ENCODE measurements around the gene RUSC1.

Gene RUSC1

DNA sequence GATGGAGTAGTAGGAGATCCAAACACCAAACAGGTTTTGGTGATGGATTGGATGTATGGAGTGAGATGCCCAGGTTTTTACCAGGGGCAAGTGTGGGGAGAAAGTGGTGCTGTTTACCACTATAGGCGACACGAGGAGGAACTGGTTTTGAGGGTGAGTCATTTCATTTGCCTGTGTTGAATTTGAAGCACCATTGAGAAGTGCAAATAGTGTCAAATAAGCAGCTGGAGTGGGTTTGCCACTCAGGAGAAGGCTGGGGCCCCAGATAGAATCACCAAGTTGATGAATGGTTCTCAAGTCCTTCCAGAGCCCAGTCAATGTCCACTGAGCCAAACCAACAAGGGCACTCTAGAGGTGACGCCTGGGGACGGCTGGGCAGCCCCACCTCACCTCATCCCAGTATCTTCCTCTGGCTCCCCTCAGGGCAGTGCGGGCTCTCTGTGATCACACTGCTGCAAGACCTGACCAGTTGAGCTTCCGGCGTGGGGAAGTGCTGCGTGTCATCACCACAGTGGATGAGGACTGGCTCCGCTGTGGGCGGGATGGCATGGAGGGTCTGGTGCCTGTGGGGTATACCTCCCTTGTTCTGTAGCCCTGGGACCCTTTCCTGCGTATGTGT lies 9.4 kb downstream of the RUSC1 start:
- TF ChIP-seq, protein P1, sequence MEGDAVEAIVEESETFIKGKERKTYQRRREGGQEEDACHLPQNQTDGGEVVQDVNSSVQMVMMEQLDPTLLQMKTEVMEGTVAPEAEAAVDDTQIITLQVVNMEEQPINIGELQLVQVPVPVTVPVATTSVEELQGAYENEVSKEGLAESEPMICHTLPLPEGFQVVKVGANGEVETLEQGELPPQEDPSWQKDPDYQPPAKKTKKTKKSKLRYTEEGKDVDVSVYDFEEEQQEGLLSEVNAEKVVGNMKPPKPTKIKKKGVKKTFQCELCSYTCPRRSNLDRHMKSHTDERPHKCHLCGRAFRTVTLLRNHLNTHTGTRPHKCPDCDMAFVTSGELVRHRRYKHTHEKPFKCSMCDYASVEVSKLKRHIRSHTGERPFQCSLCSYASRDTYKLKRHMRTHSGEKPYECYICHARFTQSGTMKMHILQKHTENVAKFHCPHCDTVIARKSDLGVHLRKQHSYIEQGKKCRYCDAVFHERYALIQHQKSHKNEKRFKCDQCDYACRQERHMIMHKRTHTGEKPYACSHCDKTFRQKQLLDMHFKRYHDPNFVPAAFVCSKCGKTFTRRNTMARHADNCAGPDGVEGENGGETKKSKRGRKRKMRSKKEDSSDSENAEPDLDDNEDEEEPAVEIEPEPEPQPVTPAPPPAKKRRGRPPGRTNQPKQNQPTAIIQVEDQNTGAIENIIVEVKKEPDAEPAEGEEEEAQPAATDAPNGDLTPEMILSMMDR (IDR thresholded peaks at IDR 0.05; ENCODE audit: control extremely low read depth, extremely low read depth, low read depth, missing control alignments) = no peak
- no peak for DNase-seq (ENCODE audit: extremely low spot score)
- POLR2A ChIA-PET = no interaction called here
- CTCF ChIA-PET = interaction anchor here (1.0 to 10.7 kb wide), 2 partner anchors 9 to 81 kb away, joined by 5 to 150 read pairs; no protein-coding TSS in a partner anchor

DNA sequence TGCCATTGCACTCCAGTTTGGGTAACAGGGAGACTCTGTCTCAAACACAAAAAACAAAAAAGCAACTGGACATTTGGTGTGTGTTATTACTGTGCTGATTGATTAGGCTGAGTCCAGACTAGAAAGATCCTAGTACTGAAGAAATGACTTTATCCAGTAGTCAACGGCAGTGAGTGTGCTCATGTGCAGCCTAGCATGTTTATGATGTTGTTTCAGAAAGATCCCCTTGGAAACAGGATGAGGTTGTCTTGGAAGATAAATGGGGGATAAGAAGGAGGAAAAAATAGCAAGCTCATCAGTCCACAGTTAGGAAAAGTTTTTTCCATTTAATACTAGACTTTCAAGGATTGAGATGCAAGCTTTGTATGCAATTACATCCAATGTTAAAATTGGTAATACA lies 14.3 kb downstream of the RUSC1 start:
- CTCF ChIA-PET = interaction anchor here (0.9 to 2.0 kb wide), 3 partner anchors 11 to 169 kb away, joined by 4 to 5 read pairs (median 4); no protein-coding TSS in a partner anchor
- DNase-seq (ENCODE audit: extremely low spot score) = no peak
- POLR2A ChIA-PET = interaction anchor here (0.6 kb wide), 1 partner anchor 505 kb away, joined by 5 read pairs; no protein-coding TSS in a partner anchor
- TF ChIP-seq, protein P1 (IDR thresholded peaks at IDR 0.05; ENCODE audit: control extremely low read depth, extremely low read depth, low read depth, missing control alignments) = no peak

DNA sequence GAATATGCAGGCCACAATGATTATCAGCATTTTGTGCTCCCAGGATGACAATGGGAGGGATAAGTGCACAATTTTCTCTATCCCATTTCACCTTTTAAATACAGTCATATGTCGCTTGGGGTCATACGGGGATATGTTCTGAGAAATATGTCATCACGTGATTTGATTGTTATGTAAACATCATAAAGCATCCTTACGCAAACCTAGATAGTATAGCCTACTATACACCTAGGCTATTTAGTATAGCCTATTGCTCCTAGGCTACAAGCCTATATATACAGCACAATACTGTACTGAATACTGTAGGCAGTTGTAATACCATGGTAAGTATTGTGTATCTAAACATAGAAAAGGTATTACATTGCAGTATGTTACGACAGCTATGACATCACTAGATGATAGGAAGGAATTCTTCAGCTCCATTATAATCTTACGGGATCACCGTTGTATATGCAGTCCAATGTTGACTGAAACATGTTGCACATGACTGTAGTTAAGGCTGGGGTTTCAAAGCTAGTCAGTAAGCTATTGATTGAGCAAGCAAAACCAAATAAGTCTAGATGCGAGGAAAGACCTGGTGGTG lies 18.9 kb downstream of the RUSC1 start:
- DNase-seq (ENCODE audit: extremely low spot score) = no peak
- CTCF ChIA-PET = interaction anchor here (1.3 to 3.7 kb wide), 5 partner anchors 10 to 88 kb away, joined by 3 to 13 read pairs (median 5); partner anchors contain the start of gene HCN3
- POLR2A ChIA-PET = no interaction called here
- TF ChIP-seq, protein P1 (IDR thresholded peaks at IDR 0.05; ENCODE audit: control extremely low read depth, extremely low read depth, low read depth, missing control alignments) = no peak

DNA sequence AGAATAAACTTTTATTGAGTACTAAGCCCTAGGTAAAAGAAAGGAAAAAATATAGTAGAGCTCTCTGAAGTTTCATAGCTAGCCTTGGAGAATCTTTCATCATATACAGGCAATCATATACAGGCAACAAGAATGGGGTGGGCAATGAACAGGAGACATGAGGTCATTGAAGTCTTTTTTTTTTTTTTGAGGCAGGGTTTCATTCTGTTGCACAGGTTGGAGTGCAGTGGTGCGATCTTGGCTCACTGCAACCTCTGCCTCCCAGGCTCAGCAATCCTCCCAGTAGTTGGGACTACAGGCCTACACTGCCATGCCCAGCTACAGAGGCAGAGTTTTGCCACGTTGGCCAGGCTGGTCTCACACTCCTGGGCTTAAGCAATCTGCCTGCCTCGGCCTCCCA lies 22.1 kb downstream of the RUSC1 start:
- POLR2A ChIA-PET = no interaction called here
- CTCF ChIA-PET = interaction anchor here (1.0 to 2.5 kb wide), 3 partner anchors 19 to 92 kb away, joined by 3 to 16 read pairs (median 3); partner anchors contain the start of gene FDPS
- no peak for DNase-seq (ENCODE audit: extremely low spot score)
- TF ChIP-seq, protein P1 (IDR thresholded peaks at IDR 0.05; ENCODE audit: control extremely low read depth, extremely low read depth, low read depth, missing control alignments) = no peak

DNA sequence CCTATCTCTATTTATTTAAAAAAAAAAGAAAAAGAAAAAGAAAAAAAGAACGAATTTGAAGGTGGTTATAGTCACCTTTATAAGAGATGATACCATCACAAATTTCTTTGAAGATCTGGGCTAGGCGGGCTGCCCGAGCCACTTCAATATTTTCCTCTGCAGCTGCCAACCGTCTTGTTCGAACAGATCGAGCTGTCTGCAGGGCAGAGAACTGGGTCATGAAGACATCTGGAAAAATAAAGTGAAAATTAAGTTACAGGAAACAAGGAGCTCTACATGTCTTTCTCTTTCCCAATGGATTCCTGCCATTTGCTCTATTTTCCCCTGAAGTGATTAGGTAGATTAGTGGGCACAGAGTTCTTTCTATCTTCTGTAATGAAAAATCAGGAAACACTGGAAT lies 31.9 kb downstream of the RUSC1 start:
- CTCF ChIA-PET = interaction anchor here (1.3 kb wide), 1 partner anchor 218 kb away, joined by 3 read pairs; no protein-coding TSS in a partner anchor
- DNase-seq (ENCODE audit: extremely low spot score) = no peak
- TF ChIP-seq, protein P1 (IDR thresholded peaks at IDR 0.05; ENCODE audit: control extremely low read depth, extremely low read depth, low read depth, missing control alignments) = no peak
- POLR2A ChIA-PET = no interaction called here

DNA sequence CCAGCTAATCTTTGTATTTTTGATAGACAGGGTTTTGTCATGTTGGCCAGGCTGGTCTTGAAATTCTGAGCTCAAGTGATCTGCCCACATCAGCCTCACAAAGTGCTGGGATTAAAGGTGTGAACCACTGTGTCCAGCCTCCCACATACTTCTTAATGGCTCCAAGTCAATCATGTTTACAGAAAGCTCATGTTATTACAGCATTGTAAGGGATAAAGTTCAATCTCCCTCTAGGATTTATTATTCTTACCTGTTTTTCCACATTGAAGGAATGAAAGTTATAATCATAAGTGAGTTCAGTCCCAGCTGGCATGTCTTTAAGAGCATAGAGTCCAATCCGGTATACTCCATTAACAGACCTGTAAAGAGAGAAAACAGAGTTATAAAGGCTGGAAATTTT lies 39.4 kb downstream of the RUSC1 start:
- DNase-seq (ENCODE audit: extremely low spot score) = no peak
- ChIA-PET CTCF (interaction anchor here (1.3 to 1.5 kb wide), 3 partner anchors 12 to 110 kb away, joined by 3 to 4 read pairs (median 4); no protein-coding TSS in a partner anchor), POLR2A (interaction anchor here (0.7 kb wide), 1 partner anchor 706 kb away, joined by 3 read pairs; no protein-coding TSS in a partner anchor)
- TF ChIP-seq, protein P1 (IDR thresholded peaks at IDR 0.05; ENCODE audit: control extremely low read depth, extremely low read depth, low read depth, missing control alignments) = no peak

Measured in GM10248 (cell line).